Cardiac septum (tissue), 1 donor: Measurements from ENCODE around the gene NIF3L1. TPM values are rescaled to one million over a fixed set of nuclear protein-coding genes. Genes with fewer than 3 reads are reported as not detected.

Source experiments
- DNase-seq: peaks from one replicate; pipeline ENCODE4 v3.0.0-alpha.2; 2020; ENCODE audit warnings: low spot score
- intact Hi-C: fragments of 100-400 bp; cut with DNase I; formaldehyde crosslinking; loops from one replicate; pipeline ENCODE4 v1.14.0; 2022
- long read RNA-seq: library from polyadenylated mRNA; unstranded; transcript quantifications from one replicate; pipeline ENCODE4 v2.0.0, GENCODE V29; 2021
- total RNA-seq: library from RNA; stranded (reverse); fragmentation: NEBNext Ultra II Directional; extraction: Animal tissue kit (Norgen Biotek cat#: 25700); gene quantifications from one replicate; pipeline ENCODE4 v1.2.1, GENCODE V29; 2021
- donor health status: DM: no; HTN: no; CAD: no.

Gene NIF3L1
- 19.1 TPM for total RNA-seq
- long read RNA-seq, partial matches to known transcripts = 4 of 23 reads
- long read RNA-seq, other reads (novel, unspliced or antisense) = 16 of 23 reads

- intact Hi-C loops = loop anchor here (1.0 to 2.0 kb wide), 2 partner anchors 24 to 78 kb away; partner anchors contain the start of genes BZW1 and CLK1
- DNase-seq = peak; percentile 97
Measured at GRCh38 chr2:200888704-200889625, at the start of gene NIF3L1, which contains the start of gene PPIL3. TSS of gene NIF3L1 (plus strand) at chr2:200889371. CDS start at chr2:200891944, 2,573 bp downstream. TSS of gene PPIL3 (minus strand) at chr2:200889077. CDS start at chr2:200887615, 1,462 bp downstream.

GRCh38 chr2:200839513-200839912 lies 49.7 kb upstream of the NIF3L1 start:
- no peak for DNase-seq
- intact Hi-C loops = no loop called here

GRCh38 chr2:200843993-200844948 lies 44.9 kb upstream of the NIF3L1 start:
- no peak for DNase-seq
- intact Hi-C loops = no loop called here

GRCh38 chr2:200845194-200845593 lies 44.0 kb upstream of the NIF3L1 start:
- intact Hi-C loops = no loop called here

GRCh38 chr2:200845669-200846325 lies 43.4 kb upstream of the NIF3L1 start:
- intact Hi-C loops = no loop called here
- no peak for DNase-seq

More at GRCh38 chr2:200845194-200845593, 44.0 kb upstream of the NIF3L1 start:
- no peak for DNase-seq

- intact Hi-C loops = no loop called here
- DNase-seq = no peak
Measured at GRCh38 chr2:200847269-200847668, 41.9 kb upstream of the NIF3L1 start.

GRCh38 chr2:200847939-200848338 lies 41.2 kb upstream of the NIF3L1 start:
- intact Hi-C loops = no loop called here
- no peak for DNase-seq

GRCh38 chr2:200850512-200851256 lies 38.5 kb upstream of the NIF3L1 start:
- no peak for DNase-seq
- intact Hi-C loops = no loop called here

- intact Hi-C loops = no loop called here
- no peak for DNase-seq
Measured at GRCh38 chr2:200851398-200852248, 37.5 kb upstream of the NIF3L1 start.

- intact Hi-C loops = no loop called here
- no peak for DNase-seq
Measured at GRCh38 chr2:200852605-200853004, 36.6 kb upstream of the NIF3L1 start.

- intact Hi-C loops = no loop called here
Measured at GRCh38 chr2:200856806-200857205, 32.4 kb upstream of the NIF3L1 start.

GRCh38 chr2:200860092-200860795 lies 28.9 kb upstream of the NIF3L1 start:
- no peak for DNase-seq
- intact Hi-C loops = loop anchor here (5.0 kb wide), 1 partner anchor 148 kb away; no protein-coding TSS in a partner anchor

More at GRCh38 chr2:200856806-200857205, 32.4 kb upstream of the NIF3L1 start:
- no peak for DNase-seq

- intact Hi-C loops = loop anchor here (5.0 kb wide), 1 partner anchor 149 kb away; no protein-coding TSS in a partner anchor
- no peak for DNase-seq
Measured at GRCh38 chr2:200861617-200862155, 27.5 kb upstream of the NIF3L1 start.

GRCh38 chr2:200862532-200863000 lies 26.6 kb upstream of the NIF3L1 start:
- no peak for DNase-seq
- intact Hi-C loops = loop anchor here (5.0 kb wide), 1 partner anchor 150 kb away; no protein-coding TSS in a partner anchor

GRCh38 chr2:200863782-200864175 lies 25.4 kb upstream of the NIF3L1 start:
- intact Hi-C loops = loop anchor here (1.0 to 5.0 kb wide), 4 partner anchors 25 to 255 kb away; partner anchors contain the start of genes BZW1, NIF3L1 and PPIL3
- DNase-seq = no peak
